Smooth muscle cell (in vitro differentiated cells): ENCODE measurements around the gene STK36. TPM values are rescaled to one million over a fixed set of nuclear protein-coding genes. Genes with fewer than 3 reads are reported as not detected.

Experiments
- DNase-seq: peaks from one replicate; lab custom pipeline; 2025; ENCODE audit not compliant: unreplicated experiment; lab: John Stamatoyannopoulos, UW
- H2AFZ ChIP-seq: fragments of 200-600 bp; sonication (generic); 2 replicates; pipeline ENCODE4 v1.6.0; 2016; ENCODE audit warnings: antibody characterized with exemption, low read depth, mild to moderate bottlenecking
- H3F3A ChIP-seq: fragments of 200-600 bp; sonication (generic); 2 replicates; pipeline ENCODE4 v1.6.0; 2017; ENCODE audit warnings: antibody characterized with exemption, low read depth
- H3K27ac ChIP-seq: fragments of 200-600 bp; sonication (generic); 2 replicates; pipeline ENCODE4 v1.5.1; 2016; ENCODE audit warnings: low read depth, mild to moderate bottlenecking
- H3K27me3 ChIP-seq: fragments of 200-600 bp; sonication (generic); 2 replicates; pipeline ENCODE4 v1.6.1; 2016; ENCODE audit warnings: low read depth, mild to moderate bottlenecking
- H3K36me3 ChIP-seq: fragments of 200-600 bp; sonication (generic); 2 replicates; pipeline ENCODE4 v1.5.1; 2016; ENCODE audit warnings: low read depth
- H3K4me1 ChIP-seq: fragments of 200-600 bp; sonication (generic); 2 replicates; pipeline ENCODE4 v1.5.1; 2016; ENCODE audit warnings: low read depth
- H3K4me2 ChIP-seq: fragments of 200-600 bp; sonication (generic); 2 replicates; pipeline ENCODE4 v1.6.0; 2016; ENCODE audit warnings: mild to moderate bottlenecking
- H3K4me3 ChIP-seq: fragments of 200-600 bp; sonication (generic); 2 replicates; pipeline ENCODE4 v1.5.1; 2016; ENCODE audit warnings: mild to moderate bottlenecking
- H3K79me2 ChIP-seq: fragments of 200-600 bp; sonication (generic); 2 replicates; pipeline ENCODE4 v1.6.0; 2016; ENCODE audit warnings: low read depth, mild to moderate bottlenecking
- H3K9ac ChIP-seq: fragments of 200-600 bp; sonication (generic); 2 replicates; pipeline ENCODE4 v1.6.0; 2016; ENCODE audit warnings: low read depth
- H3K9me3 ChIP-seq: fragments of 200-600 bp; sonication (generic); replicated peaks from 2 replicates; pipeline ENCODE4 v1.5.1; 2016; ENCODE audit warnings: low read depth
- H4K20me1 ChIP-seq: fragments of 200-600 bp; sonication (generic); 2 replicates; pipeline ENCODE4 v1.6.0; 2016; ENCODE audit warnings: low read depth
- WGBS: methylation state at CpG from one replicate; pipeline ENCODE4 v1.1.7; 2016; ENCODE audit warnings: low lambda C conversion rate; 5-methylcytosine and 5-hydroxymethylcytosine counted together
- polyA plus RNA-seq: library from polyadenylated mRNA; unstranded; fragments of >200 nt; fragmentation: Nextera tagmentation; extraction: Ambion mirVana; gene quantifications from 2 replicates; pipeline ENCODE4 v1.2.1, GENCODE V29; 2016
- total RNA-seq: library from RNA; depleted of rRNA; stranded (reverse); fragments of >200 nt; gene quantifications from 2 replicates; pipeline ENCODE4 v1.2.3, GENCODE V29; 2014
- TF ChIP-seq, protein P1 (sequence below): fragments of 200-600 bp; sonication (generic); IDR thresholded peaks from 2 replicates; pipeline ENCODE4 v1.5.1; 2017; ENCODE audit warnings: borderline replicate concordance, mild to moderate bottlenecking, antibody characterized with exemption; ENCODE audit not compliant: insufficient read depth, poor library complexity, severe bottlenecking

Gene STK36, protein sequence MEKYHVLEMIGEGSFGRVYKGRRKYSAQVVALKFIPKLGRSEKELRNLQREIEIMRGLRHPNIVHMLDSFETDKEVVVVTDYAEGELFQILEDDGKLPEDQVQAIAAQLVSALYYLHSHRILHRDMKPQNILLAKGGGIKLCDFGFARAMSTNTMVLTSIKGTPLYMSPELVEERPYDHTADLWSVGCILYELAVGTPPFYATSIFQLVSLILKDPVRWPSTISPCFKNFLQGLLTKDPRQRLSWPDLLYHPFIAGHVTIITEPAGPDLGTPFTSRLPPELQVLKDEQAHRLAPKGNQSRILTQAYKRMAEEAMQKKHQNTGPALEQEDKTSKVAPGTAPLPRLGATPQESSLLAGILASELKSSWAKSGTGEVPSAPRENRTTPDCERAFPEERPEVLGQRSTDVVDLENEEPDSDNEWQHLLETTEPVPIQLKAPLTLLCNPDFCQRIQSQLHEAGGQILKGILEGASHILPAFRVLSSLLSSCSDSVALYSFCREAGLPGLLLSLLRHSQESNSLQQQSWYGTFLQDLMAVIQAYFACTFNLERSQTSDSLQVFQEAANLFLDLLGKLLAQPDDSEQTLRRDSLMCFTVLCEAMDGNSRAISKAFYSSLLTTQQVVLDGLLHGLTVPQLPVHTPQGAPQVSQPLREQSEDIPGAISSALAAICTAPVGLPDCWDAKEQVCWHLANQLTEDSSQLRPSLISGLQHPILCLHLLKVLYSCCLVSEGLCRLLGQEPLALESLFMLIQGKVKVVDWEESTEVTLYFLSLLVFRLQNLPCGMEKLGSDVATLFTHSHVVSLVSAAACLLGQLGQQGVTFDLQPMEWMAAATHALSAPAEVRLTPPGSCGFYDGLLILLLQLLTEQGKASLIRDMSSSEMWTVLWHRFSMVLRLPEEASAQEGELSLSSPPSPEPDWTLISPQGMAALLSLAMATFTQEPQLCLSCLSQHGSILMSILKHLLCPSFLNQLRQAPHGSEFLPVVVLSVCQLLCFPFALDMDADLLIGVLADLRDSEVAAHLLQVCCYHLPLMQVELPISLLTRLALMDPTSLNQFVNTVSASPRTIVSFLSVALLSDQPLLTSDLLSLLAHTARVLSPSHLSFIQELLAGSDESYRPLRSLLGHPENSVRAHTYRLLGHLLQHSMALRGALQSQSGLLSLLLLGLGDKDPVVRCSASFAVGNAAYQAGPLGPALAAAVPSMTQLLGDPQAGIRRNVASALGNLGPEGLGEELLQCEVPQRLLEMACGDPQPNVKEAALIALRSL (N-terminal part only)
- total RNA-seq (22.2 and 22.7 TPM in 2 replicates), polyA plus RNA-seq (18.8 and 32.3 TPM in 2 replicates)

DNA sequence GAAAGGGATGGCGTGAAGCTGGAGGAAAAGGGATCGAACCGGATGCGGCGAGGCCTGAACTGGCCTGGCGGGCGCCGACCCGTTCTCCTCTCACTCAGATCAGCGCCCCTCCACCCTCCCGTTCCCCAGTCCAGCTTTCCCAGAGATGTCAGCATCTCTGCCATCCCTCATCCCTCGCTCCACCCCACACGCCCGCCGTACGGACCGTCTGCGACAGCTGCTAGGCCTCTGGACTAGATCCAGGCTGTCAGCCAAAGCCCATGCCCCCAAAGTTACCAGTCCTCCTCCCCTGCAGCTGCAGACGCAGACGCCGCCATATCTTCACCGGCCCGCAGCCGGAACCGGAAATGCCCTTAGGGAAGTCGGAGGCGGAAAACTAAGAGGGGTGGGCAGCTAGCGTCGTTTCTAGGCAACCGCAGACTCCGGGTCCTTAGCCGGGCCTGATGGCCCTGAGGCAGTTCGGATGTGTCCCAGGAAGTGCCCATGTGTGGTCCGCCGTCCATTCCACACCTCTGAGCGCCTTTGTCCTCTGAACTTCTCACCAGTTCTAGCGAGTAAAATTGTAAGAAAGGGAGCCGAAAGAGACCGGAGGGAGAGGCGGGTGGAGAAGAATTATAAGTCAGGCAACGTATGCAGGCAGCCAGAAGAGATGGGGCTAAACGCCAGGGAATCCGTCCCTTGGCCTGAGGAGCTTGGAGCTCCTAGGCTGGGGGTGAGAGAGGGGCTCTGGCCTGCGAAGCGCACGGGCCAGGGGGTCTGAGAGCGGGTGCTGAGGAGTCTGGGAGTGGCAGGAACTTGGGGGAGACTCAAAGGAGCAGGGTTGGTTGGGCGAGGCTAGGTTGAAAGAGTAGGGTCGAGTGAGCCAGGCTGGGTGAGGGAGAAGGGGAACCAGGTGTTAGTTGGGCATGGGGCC lies at the start of gene STK36, which contains the start of gene RNF25:
STK36 (plus strand) TSS at position 433 of the 913 bp plus-strand sequence. CDS start 744 bp downstream, outside the sequence.
RNF25 (minus strand) TSS at position 349 of the 913 bp plus-strand sequence; CDS start at position 317, 32 bp downstream.
- WGBS = 2% methylated on average over 39 of the region's 49 CpGs
- peak within 1 kb of the TSS; percentile 85 for H3K27ac ChIP-seq
- H3K9ac ChIP-seq = peak within 1 kb of the TSS; percentile 84
- H3K4me3 ChIP-seq = peak within 1 kb of the TSS; percentile 97
- H3K4me2 ChIP-seq = peak within 1 kb of the TSS; percentile 84
- H3K4me1 ChIP-seq = peaks cover 4% of the 10 kb centered on the region
- peaks cover 17% of the 10 kb centered on the region for H3K79me2 ChIP-seq
- no peaks in the 10 kb centered on the region for H3K36me3 ChIP-seq
- peak; percentile 47 for DNase-seq
- TF ChIP-seq, protein P1, sequence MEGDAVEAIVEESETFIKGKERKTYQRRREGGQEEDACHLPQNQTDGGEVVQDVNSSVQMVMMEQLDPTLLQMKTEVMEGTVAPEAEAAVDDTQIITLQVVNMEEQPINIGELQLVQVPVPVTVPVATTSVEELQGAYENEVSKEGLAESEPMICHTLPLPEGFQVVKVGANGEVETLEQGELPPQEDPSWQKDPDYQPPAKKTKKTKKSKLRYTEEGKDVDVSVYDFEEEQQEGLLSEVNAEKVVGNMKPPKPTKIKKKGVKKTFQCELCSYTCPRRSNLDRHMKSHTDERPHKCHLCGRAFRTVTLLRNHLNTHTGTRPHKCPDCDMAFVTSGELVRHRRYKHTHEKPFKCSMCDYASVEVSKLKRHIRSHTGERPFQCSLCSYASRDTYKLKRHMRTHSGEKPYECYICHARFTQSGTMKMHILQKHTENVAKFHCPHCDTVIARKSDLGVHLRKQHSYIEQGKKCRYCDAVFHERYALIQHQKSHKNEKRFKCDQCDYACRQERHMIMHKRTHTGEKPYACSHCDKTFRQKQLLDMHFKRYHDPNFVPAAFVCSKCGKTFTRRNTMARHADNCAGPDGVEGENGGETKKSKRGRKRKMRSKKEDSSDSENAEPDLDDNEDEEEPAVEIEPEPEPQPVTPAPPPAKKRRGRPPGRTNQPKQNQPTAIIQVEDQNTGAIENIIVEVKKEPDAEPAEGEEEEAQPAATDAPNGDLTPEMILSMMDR = no peak
- H4K20me1 ChIP-seq = no peaks in the 10 kb centered on the region
- H2AFZ ChIP-seq = peak within 1 kb of the TSS; percentile 84
- no peaks in the 10 kb centered on the region for H3K27me3 ChIP-seq
- no peaks in the 10 kb centered on the region for H3K9me3 ChIP-seq
- H3F3A ChIP-seq = no peaks in the 10 kb centered on the region

DNA sequence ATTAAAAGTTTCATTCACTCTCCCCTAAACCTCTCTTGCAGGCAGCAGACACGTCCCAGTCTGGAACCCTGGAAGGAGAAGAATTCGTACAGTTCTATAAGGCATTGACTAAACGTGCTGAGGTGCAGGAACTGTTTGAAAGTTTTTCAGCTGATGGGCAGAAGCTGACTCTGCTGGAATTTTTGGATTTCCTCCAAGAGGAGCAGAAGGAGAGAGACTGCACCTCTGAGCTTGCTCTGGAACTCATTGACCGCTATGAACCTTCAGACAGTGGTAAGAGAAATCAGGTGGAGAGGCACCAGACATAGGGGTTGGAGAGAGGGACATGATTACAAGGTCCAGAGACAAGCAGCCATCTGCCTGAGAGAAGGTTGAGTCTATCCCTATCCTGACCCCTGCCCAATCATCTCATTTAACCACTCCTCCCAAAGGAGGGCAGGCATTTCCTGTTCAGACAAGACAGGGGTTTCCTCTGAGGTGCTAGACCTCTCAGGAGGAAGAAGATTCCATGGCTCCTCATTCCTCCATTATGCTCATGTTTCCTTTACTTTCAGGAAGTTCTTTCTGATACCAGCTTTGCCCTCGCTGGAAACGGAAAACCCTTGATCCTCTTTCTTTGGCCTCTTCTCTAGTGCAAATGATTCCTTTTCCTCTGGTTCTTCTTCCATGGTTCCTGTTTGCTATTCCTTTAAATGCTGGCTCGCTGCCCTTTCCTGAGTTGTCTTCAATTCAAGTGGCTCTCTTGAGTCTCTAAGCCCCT lies 49.1 kb upstream of the STK36 start:
- 87% methylated on average over 7 of the region's 7 CpGs for WGBS
- no peaks in the 10 kb centered on the region for H3K9me3 ChIP-seq
- no peak overlapping the region for H2AFZ ChIP-seq
- H3K79me2 ChIP-seq = no peaks in the 10 kb centered on the region
- TF ChIP-seq, protein P1 = no peak
- no peaks in the 10 kb centered on the region for H3F3A ChIP-seq
- H3K27ac ChIP-seq = no peak overlapping the region
- H3K27me3 ChIP-seq = no peaks in the 10 kb centered on the region
- H4K20me1 ChIP-seq = no peaks in the 10 kb centered on the region
- no peak for DNase-seq
- no peaks in the 10 kb centered on the region for H3K4me1 ChIP-seq
- no peak overlapping the region for H3K4me2 ChIP-seq
- H3K36me3 ChIP-seq = no peaks in the 10 kb centered on the region
- H3K9ac ChIP-seq = no peak overlapping the region
- no peak overlapping the region for H3K4me3 ChIP-seq

DNA sequence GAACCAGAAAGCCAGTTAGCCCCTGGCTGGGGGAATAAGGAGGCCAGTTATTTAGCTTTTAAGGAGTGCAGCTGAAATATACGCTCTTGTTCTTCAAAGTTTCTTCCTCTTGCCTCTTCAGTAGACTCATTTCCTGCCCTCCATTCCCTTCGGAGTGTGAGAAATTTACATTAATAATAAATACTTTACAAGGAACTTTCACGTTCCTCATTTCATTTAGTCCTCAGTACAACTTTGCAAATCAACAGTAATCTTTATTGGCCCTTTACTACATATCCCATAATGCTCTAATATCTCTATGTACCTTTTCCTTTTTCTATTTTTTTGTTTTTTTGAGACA lies 48.5 kb upstream of the STK36 start:
- Histone ChIP-seq H3K79me2 (no peaks in the 10 kb centered on the region), H3K4me1 (no peaks in the 10 kb centered on the region), H3K9ac (no peak overlapping the region), H3K27me3 (no peaks in the 10 kb centered on the region), H3K9me3 (no peaks in the 10 kb centered on the region), H3K27ac (no peak overlapping the region), H3F3A (no peaks in the 10 kb centered on the region), H3K4me2 (no peak overlapping the region), H4K20me1 (no peaks in the 10 kb centered on the region), H3K36me3 (no peaks in the 10 kb centered on the region), H3K4me3 (no peak overlapping the region), H2AFZ (no peak overlapping the region)
- no peak for DNase-seq
- 89% methylated on average over 3 of the region's 3 CpGs for WGBS
- TF ChIP-seq, protein P1 = no peak
